ENCODE measurements around the gene NMNAT2.

NMNAT2 gene

DNA sequence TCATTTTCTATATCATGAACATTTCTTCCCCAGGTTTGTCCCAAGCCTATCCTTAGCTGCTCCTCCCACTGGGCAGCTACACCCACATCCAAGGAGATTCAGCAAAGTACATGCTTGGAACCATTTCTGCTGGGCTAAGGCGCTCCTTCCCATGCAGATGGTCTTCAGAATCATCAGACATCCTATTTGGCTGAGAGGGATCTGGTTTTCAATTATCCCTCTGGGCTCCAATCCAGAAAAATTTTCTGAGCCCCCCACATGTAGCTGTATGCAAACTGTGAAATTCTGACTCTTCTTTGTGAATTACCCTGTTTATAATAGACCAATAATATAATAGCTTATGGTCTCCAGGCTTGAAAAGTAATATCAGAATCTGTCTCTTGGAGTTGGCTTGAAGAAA lies 132.9 kb downstream of the NMNAT2 start:
- 91% methylated on average over 1 of the region's 1 CpG for WGBS
- Histone ChIP-seq H3K9ac (ENCODE audit: low read depth, low read length) (no peak overlapping the region), H3K36me3 (ENCODE audit: insufficient read depth, low read length) (no peaks in the 10 kb centered on the region), H3K27ac (ENCODE audit: low read depth, low read length) (no peak overlapping the region), H3K9me3 (ENCODE audit: insufficient read depth, low read depth, low read length) (no peaks in the 10 kb centered on the region), H3K4me3 (ENCODE audit: low read length) (no peak overlapping the region), H3K4me1 (ENCODE audit: insufficient read depth, low read length) (peaks cover 9% of the 10 kb centered on the region), H3K27me3 (ENCODE audit: insufficient read depth, low read length) (no peaks in the 10 kb centered on the region)

DNA sequence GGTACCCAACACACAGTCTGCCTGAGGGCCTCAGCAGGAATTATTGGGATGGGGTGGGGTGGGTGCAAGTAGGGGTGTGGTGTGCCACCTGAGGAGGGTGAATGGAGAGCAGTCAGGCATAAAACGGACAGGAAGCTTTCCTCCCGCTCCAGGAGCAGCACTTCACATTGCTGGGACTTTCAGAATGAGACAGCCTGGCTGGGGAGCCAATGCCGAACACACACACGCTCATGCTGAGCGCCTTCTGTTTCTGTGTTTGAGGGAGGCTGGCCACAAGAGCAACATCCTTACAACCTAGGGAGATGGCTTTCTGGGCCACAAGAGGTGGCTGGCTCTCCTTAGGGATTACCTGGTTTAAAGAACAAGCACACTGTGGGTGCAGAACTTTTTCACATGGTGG lies 134.1 kb downstream of the NMNAT2 start:
- Histone ChIP-seq H3K9me3 (ENCODE audit: insufficient read depth, low read depth, low read length) (no peaks in the 10 kb centered on the region), H3K4me3 (ENCODE audit: low read length) (no peak overlapping the region), H3K4me1 (ENCODE audit: insufficient read depth, low read length) (peaks cover 17% of the 10 kb centered on the region), H3K27ac (ENCODE audit: low read depth, low read length) (no peak overlapping the region), H3K27me3 (ENCODE audit: insufficient read depth, low read length) (no peaks in the 10 kb centered on the region), H3K9ac (ENCODE audit: low read depth, low read length) (no peak overlapping the region), H3K36me3 (ENCODE audit: insufficient read depth, low read length) (no peaks in the 10 kb centered on the region)
- 94% methylated on average over 5 of the region's 5 CpGs for WGBS

DNA sequence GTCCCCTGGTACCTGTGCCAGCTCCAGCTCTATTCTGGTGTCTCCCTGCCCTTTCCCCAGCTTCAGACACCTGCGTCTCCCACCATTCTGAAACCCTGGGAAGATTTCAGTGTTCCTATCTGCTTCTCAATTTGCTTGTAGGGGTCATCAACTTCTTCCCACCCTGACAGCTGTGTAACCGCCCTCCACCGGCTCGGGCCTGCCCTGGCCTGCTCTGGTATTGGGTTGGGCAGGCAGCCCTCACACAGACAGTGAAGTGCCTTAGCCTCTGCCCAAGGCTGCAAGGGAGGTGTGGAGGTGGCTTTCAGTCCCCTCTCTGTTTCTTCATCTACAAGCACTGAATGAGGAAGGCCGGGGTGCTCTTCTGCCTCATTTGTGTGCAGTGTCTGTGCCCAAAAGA lies 134.9 kb downstream of the NMNAT2 start:
- H3K9me3 ChIP-seq (ENCODE audit: insufficient read depth, low read depth, low read length): no peaks in the 10 kb centered on the region
- H3K4me3 ChIP-seq (ENCODE audit: low read length): no peak overlapping the region
- H3K27ac ChIP-seq (ENCODE audit: low read depth, low read length): no peak overlapping the region
- no peaks in the 10 kb centered on the region for H3K36me3 ChIP-seq (ENCODE audit: insufficient read depth, low read length)
- no peak overlapping the region for H3K9ac ChIP-seq (ENCODE audit: low read depth, low read length)
- H3K27me3 ChIP-seq (ENCODE audit: insufficient read depth, low read length): no peaks in the 10 kb centered on the region
- 94% methylated on average over 5 of the region's 5 CpGs for WGBS
- H3K4me1 ChIP-seq (ENCODE audit: insufficient read depth, low read length): peaks cover 25% of the 10 kb centered on the region

DNA sequence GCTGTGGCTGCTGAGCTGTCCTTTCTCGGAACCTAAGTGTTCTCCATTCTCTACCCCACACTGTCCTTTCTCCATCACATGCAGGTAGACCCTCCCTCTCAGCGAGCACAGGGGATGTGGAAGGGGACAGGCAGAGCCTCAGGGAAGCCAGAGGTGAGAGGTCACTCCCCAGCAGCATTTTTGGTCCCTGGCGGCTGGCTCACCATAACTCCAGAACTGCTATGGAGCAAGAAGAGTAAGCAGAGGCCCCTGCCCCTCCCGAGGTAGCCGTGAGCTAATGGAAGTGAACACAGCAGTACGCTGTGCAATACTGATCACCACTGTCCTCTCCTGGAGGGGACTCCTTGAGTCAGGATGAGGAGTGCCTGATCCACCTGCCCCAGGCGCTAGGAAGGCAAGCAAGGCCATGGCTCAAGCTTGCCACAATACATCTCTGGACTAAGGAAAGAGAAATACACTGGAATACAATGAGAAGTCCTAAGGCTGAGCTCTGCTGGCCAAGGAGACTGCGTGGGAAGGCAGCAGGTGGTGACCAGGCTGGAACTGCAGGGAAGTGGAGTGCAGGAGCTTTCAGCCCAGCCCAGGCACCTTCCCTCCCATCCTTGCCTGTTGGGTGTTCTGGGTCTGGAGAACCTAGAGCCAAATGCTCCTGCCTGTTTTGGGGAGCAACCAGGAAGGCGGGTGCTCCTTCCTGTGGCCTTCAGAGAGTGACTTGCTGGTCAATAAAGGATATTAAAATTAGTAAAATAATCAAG lies 135.9 kb downstream of the NMNAT2 start:
- 89% methylated on average over 9 of the region's 9 CpGs for WGBS
- Histone ChIP-seq H3K4me1 (ENCODE audit: insufficient read depth, low read length) (peaks cover 31% of the 10 kb centered on the region), H3K4me3 (ENCODE audit: low read length) (no peak overlapping the region), H3K9ac (ENCODE audit: low read depth, low read length) (no peak overlapping the region), H3K36me3 (ENCODE audit: insufficient read depth, low read length) (no peaks in the 10 kb centered on the region), H3K27ac (ENCODE audit: low read depth, low read length) (no peak overlapping the region), H3K9me3 (ENCODE audit: insufficient read depth, low read depth, low read length) (no peaks in the 10 kb centered on the region), H3K27me3 (ENCODE audit: insufficient read depth, low read length) (no peaks in the 10 kb centered on the region)

DNA sequence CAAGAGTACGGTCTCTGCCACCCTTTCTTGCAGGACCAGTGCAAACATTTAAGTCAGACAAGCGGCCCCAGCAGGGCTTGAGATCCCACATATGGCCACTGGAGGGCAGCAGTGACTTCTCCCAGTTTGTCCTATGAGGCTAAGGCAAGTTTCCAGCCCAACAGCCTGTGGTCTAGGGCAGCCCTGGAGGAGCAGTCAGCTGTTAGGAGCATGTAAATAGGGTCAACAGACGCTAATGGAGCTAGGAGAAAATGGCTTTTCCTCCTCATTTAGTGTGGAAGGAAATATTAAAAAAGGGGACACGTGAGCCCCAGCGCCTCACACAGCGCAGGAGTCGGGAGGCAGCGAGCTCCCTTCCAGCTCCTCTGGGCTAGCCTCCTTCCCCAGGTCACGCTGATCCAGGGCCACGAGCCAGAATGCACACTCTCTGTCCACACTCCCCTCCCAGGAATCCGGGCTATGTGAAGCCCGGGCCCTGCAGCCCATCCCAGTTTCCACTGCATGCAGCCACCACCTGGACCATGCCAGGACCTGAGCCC lies 136.6 kb downstream of the NMNAT2 start:
- 58% methylated on average over 11 of the region's 12 CpGs for WGBS
- H3K4me3 ChIP-seq (ENCODE audit: low read length): no peak overlapping the region
- no peaks in the 10 kb centered on the region for H3K27me3 ChIP-seq (ENCODE audit: insufficient read depth, low read length)
- H3K4me1 ChIP-seq (ENCODE audit: insufficient read depth, low read length): peaks cover 31% of the 10 kb centered on the region
- H3K27ac ChIP-seq (ENCODE audit: low read depth, low read length): no peak overlapping the region
- no peaks in the 10 kb centered on the region for H3K9me3 ChIP-seq (ENCODE audit: insufficient read depth, low read depth, low read length)
- H3K9ac ChIP-seq (ENCODE audit: low read depth, low read length): no peak overlapping the region
- no peaks in the 10 kb centered on the region for H3K36me3 ChIP-seq (ENCODE audit: insufficient read depth, low read length)

DNA sequence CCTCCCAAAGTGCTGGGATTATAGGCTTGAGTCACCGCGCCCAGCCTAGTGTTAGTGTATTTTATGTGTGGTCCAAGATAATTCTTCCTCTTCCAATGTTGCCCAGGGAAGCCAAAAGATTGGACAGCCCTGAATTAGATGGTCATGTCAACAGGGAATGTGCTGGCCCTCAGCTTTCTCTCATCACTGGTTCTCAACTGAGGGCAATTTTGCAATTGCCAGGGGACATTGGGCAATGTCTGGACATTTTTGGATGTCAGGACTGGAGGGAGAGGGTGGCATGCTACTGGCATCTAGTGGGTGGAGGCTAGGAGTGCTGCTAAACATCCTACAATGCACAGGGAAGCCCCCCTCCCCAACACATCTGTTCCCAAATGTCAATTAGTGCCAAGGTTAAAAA lies 137.1 kb downstream of the NMNAT2 start:
- peaks cover 35% of the 10 kb centered on the region for H3K4me1 ChIP-seq (ENCODE audit: insufficient read depth, low read length)
- H3K9ac ChIP-seq (ENCODE audit: low read depth, low read length): no peak overlapping the region
- WGBS: 93% methylated on average over 2 of the region's 2 CpGs
- H3K27me3 ChIP-seq (ENCODE audit: insufficient read depth, low read length): no peaks in the 10 kb centered on the region
- no peaks in the 10 kb centered on the region for H3K36me3 ChIP-seq (ENCODE audit: insufficient read depth, low read length)
- H3K4me3 ChIP-seq (ENCODE audit: low read length): no peak overlapping the region
- H3K27ac ChIP-seq (ENCODE audit: low read depth, low read length): no peak overlapping the region
- no peaks in the 10 kb centered on the region for H3K9me3 ChIP-seq (ENCODE audit: insufficient read depth, low read depth, low read length)

DNA sequence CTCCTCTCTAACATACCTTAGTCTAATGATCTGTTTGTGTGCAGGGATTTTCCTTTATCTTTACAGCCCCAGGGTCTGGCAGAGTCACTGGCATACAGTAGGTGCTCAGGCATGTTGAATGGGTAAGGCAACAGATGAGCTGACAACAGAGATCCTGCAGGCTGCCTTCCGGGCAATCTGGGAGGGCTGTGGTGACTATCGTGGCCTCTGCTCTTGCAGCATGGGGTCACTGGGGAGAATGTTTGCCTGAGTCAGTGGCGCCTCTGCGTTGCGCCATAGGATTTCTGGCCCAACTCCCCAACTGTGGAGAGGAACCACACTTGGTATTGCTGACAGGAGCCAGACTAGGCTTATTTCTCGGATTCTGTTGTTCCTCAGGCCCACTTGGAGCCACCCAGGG lies 138.3 kb downstream of the NMNAT2 start:
- Histone ChIP-seq H3K27me3 (ENCODE audit: insufficient read depth, low read length) (no peaks in the 10 kb centered on the region), H3K27ac (ENCODE audit: low read depth, low read length) (no peak overlapping the region), H3K4me3 (ENCODE audit: low read length) (no peak overlapping the region), H3K9ac (ENCODE audit: low read depth, low read length) (no peak overlapping the region), H3K9me3 (ENCODE audit: insufficient read depth, low read depth, low read length) (no peaks in the 10 kb centered on the region), H3K4me1 (ENCODE audit: insufficient read depth, low read length) (peaks cover 35% of the 10 kb centered on the region), H3K36me3 (ENCODE audit: insufficient read depth, low read length) (no peaks in the 10 kb centered on the region)
- 90% methylated on average over 6 of the region's 6 CpGs for WGBS

DNA sequence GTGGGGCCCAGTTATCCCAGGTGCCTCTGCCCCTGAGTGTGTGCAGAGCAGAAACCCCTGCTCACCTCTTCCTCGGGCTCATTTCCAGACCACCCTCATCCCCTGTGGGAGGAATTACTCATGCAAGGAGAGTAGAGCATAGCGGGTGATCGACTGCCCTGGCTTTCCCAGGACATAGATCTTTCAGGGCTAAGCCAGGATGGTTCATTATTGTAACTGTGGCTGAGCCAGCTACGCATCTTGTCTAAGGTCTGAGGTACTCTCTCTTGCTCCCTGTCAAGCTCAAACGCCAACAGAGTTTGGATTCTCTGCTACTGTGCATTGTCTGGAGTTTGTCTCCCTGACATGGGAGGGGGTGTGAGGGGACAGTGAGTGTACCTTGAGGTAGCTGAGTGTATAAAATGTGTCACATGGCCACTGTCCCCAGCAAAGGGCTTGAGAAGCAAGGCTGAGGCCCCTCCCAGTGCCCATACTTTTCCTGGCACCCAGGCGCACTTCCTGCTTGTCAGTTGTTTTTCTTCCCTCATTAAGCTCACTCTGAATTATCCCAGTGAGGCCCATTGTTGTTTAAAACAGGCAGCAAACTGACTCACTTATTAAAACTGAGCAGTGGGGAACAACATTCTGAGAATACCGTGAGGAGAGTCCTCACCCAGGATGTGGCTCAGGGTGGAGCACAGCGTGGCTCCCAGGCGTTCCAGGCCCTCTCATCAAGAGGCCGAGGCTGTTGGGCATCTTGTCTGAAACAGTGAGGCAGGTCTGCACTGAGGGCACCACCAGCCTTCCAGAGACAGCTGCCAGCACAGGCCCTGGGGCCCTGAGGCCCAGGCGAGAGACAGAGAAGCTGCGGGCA lies 139.2 kb downstream of the NMNAT2 start:
- H3K27me3 ChIP-seq (ENCODE audit: insufficient read depth, low read length): no peaks in the 10 kb centered on the region
- H3K4me3 ChIP-seq (ENCODE audit: low read length): no peak overlapping the region
- peaks cover 35% of the 10 kb centered on the region for H3K4me1 ChIP-seq (ENCODE audit: insufficient read depth, low read length)
- H3K27ac ChIP-seq (ENCODE audit: low read depth, low read length): peak overlapping the region; percentile 50; the same call in 1 of the 2 replicates
- H3K9ac ChIP-seq (ENCODE audit: low read depth, low read length): 0 out of 2 replicates have a peak overlapping the region, but pooled peaks have one; percentile 9
- WGBS: 65% methylated on average over 12 of the region's 12 CpGs
- H3K9me3 ChIP-seq (ENCODE audit: insufficient read depth, low read depth, low read length): no peaks in the 10 kb centered on the region
- no peaks in the 10 kb centered on the region for H3K36me3 ChIP-seq (ENCODE audit: insufficient read depth, low read length)

DNA sequence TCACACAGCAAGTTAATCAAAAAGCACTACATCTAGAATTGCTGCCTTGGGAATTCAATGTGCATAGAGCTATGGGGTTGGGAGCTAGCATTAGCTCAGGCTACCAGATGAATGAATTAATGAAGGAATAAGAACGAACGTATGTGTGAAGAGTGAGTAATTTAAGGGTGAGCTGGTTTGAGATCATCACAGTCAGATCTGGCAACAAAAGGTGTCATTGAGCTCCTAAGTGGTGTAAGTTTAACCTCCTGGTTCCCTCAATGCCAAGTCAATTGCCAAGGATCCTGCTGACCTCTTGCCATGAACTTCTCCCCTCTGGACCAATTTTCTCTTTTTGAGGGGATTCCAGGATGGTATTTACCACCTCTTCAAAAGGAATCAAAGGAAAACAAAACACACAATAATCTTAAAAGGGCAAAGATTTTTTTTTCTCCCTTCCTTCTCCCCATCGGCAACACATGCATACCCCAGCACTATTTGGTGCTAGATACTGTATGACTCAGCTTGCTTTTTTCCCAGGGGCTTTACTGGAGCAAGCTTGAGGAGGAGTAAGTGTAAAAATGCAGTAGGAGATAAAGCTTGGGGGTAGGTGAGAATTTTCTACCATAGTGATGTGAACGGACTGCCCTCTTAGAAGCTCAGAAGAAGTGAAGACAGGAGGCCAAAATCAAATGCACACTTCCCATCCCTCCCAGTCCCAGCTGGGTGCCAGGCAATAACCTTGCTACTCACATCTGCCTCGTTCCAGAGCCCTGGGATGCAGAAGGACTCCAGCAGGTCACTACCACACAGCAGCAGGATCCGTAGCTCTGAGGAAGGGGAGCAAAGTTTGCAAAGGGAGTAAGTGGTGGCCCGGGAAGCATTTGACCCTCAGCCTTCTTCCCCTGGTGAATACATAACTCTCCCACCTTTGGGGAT lies 140.1 kb downstream of the NMNAT2 start:
- no peaks in the 10 kb centered on the region for H3K36me3 ChIP-seq (ENCODE audit: insufficient read depth, low read length)
- no peaks in the 10 kb centered on the region for H3K27me3 ChIP-seq (ENCODE audit: insufficient read depth, low read length)
- H3K4me1 ChIP-seq (ENCODE audit: insufficient read depth, low read length): peaks cover 35% of the 10 kb centered on the region
- no peak overlapping the region for H3K9ac ChIP-seq (ENCODE audit: low read depth, low read length)
- WGBS: 64% methylated on average over 7 of the region's 7 CpGs
- no peaks in the 10 kb centered on the region for H3K9me3 ChIP-seq (ENCODE audit: insufficient read depth, low read depth, low read length)
- no peak overlapping the region for H3K4me3 ChIP-seq (ENCODE audit: low read length)
- H3K27ac ChIP-seq (ENCODE audit: low read depth, low read length): no peak overlapping the region; the same call in 1 of the 2 replicates

DNA sequence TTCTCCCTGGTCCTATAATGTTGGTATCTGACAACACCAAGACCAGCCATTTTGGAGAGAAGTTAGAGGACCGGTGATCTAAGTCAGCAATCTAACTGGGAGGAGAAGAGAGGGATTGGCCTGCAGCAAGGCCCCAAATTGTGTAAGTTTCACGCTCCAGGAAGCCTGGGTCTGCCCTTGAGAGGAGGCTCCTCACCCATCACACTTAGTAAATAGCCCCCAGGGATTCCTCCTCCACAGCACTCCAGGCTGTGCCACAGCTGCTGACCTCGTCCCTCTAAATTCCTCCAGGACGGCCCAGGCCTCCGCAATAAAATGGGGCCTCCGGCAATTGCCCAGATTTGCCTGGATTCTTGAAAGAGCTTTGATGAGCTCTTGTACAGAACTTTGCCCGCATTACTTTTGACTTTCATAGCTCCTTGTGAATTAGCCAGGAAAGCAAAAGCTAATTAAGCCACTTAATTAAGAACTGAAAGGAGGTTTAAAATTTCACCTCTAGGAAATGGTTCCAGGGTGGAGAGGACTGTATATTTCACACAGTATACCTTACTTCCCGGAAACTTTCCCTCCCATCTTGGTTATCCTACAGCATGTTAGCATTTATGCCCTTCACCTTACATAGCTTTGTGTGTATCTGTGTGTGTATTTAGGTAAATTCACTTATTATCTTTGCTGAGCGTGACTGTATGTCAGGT lies 141.6 kb downstream of the NMNAT2 start:
- Histone ChIP-seq H3K9ac (ENCODE audit: low read depth, low read length) (no peak overlapping the region), H3K36me3 (ENCODE audit: insufficient read depth, low read length) (no peaks in the 10 kb centered on the region), H3K4me3 (ENCODE audit: low read length) (no peak overlapping the region), H3K27me3 (ENCODE audit: insufficient read depth, low read length) (no peaks in the 10 kb centered on the region), H3K9me3 (ENCODE audit: insufficient read depth, low read depth, low read length) (no peaks in the 10 kb centered on the region), H3K27ac (ENCODE audit: low read depth, low read length) (no peak overlapping the region), H3K4me1 (ENCODE audit: insufficient read depth, low read length) (peaks cover 26% of the 10 kb centered on the region)
- WGBS: 83% methylated on average over 7 of the region's 9 CpGs
